22Rv1 (cell line): ENCODE results near the gene PDK2.

Experiments
- ZFX ChIP-seq: fragments of 450-650 bp; IDR thresholded peaks from 2 replicates; pipeline ENCODE4 v1.6.1; 2017; ENCODE audit warnings: antibody characterized with exemption, borderline replicate concordance
- TF ChIP-seq, protein P1 (sequence below): fragments of 450-650 bp; IDR thresholded peaks from 2 replicates; pipeline ENCODE4 v1.5.1; 2017; ENCODE audit warnings: mild to moderate bottlenecking

DNA sequence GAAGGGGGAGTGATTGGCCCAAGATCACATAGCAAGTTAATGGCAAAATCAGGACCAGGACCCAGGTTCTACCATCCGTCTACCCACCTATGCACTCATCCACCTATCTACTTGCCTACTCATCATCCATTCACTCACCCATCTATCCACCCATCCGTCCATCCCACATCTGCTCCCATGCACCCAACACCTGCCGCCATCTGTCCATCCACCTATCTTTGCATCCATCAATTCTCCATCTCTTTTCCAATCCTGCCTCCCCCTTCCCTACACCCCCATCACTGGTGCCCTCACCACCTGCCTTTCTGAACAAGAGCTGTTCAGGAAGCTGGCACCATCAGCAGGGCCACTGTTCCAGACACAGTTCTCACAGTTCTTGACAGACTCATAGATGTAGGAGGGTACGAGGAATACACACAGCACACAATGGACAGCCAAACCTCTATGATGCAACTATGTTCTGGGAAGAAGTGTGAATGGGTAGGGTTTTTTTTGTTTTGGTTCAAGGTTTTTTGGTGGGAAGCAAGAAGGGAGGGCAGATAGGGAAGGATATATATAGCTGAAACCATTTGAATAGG lies 30.4 kb downstream of the PDK2 start:
- TF ChIP-seq, protein P1, sequence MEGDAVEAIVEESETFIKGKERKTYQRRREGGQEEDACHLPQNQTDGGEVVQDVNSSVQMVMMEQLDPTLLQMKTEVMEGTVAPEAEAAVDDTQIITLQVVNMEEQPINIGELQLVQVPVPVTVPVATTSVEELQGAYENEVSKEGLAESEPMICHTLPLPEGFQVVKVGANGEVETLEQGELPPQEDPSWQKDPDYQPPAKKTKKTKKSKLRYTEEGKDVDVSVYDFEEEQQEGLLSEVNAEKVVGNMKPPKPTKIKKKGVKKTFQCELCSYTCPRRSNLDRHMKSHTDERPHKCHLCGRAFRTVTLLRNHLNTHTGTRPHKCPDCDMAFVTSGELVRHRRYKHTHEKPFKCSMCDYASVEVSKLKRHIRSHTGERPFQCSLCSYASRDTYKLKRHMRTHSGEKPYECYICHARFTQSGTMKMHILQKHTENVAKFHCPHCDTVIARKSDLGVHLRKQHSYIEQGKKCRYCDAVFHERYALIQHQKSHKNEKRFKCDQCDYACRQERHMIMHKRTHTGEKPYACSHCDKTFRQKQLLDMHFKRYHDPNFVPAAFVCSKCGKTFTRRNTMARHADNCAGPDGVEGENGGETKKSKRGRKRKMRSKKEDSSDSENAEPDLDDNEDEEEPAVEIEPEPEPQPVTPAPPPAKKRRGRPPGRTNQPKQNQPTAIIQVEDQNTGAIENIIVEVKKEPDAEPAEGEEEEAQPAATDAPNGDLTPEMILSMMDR, result no peak
- TF ChIP-seq ZFX, result no peak
